Measurements from ENCODE around the gene CMTR1.

DNA sequence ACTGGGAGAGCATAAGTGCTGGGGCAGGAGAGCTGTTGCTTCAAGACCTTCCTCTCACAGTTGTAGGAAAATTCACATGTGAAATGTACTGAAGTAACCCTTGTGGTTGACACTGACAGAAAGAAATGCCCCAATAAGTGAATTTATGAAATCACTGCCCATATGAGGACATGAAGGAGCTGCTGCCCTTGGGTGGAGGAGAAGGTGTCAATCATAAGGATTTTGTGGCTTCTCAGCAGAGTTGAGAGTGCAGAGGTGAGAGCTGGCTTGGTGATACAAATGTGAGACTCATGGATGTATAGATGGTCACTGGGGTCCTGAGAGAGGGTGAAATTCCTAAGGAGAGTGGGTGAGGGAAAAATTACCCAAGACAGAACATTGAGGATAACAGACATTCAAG is 33.9 kb upstream of the CMTR1 start:
- no peak for TF ChIP-seq CTCF (conservative IDR thresholded peaks at IDR 0.05; ENCODE audit: low read depth, low read length)
- no peak for TF ChIP-seq EZH2phosphoT487 (IDR thresholded peaks at IDR 0.05; ENCODE audit: borderline replicate concordance, low read length)
- no peak for TF ChIP-seq EZH2 (IDR thresholded peaks at IDR 0.05; ENCODE audit: low read length, unreplicated experiment)

Data from PC-3 (cell line).